K562 (cell line): ENCODE measurements around the gene IRF9. TPM values are rescaled to one million over a fixed set of nuclear protein-coding genes. Genes with fewer than 3 reads are reported as not detected.
A peak's percentile ranks its signal among the peaks of the same experiment; 100 is the strongest.

Source experiments
- NR2F6 ChIP-seq: fragments of 450-650 bp; formaldehyde crosslinking; IDR thresholded peaks from 2 replicates; pipeline ENCODE4 v1.4.0; 2020; ENCODE audit warnings: mild to moderate bottlenecking
- NR3C1 ChIP-seq: sonication (generic); formaldehyde crosslinking; IDR thresholded peaks from 2 replicates; pipeline ENCODE4 v1.8.1; 2022; ENCODE audit warnings: missing genetic modification reagents
- RHOXF2B ChIP-seq: fragments of 250-450 bp; sonication (Bioruptor Pico); conservative IDR thresholded peaks from 2 replicates; pipeline ENCODE4 v1.5.1; 2021
- RREB1 ChIP-seq: fragments of 250-450 bp; sonication (Bioruptor Pico); IDR thresholded peaks from 2 replicates; pipeline ENCODE4 v1.4.0; 2020
- SIX5 ChIP-seq, 2 experiments: IDR thresholded peaks; 2 replicates each; pipeline ENCODE4 v1.6.1; 2011; ENCODE audit warnings: low read length in 2 of 2, borderline replicate concordance in 1 of 2, low read depth in 1 of 2, mild to moderate bottlenecking in 1 of 2, moderate library complexity in 1 of 2; ENCODE audit not compliant: insufficient read depth in 1 of 2
- TAF1 ChIP-seq: IDR thresholded peaks from 2 replicates; pipeline ENCODE4 v1.6.1; 2011; ENCODE audit warnings: mild to moderate bottlenecking, low read length, moderate library complexity; ENCODE audit not compliant: insufficient read depth, control insufficient read depth, severe bottlenecking; ENCODE audit errors: extremely low read depth
- TEAD1 ChIP-seq, 2 experiments: fragments of 450-650 bp in 1 of 2; sonication (generic) in 1 of 2; formaldehyde crosslinking; IDR thresholded peaks; 2 replicates each; pipeline versions ENCODE4 v1.4.0 to v1.8.0; 2020 to 2022; ENCODE audit warnings: mild to moderate bottlenecking in 2 of 2, missing genetic modification reagents in 1 of 2
- ZNF324 ChIP-seq: fragments of 250-450 bp; sonication (Bioruptor Pico); IDR thresholded peaks from 2 replicates; pipeline ENCODE4 v1.4.0; 2020; ENCODE audit warnings: mild to moderate bottlenecking
- ZNF668 ChIP-seq: fragments of 250-450 bp; sonication (Bioruptor Pico); IDR thresholded peaks from 2 replicates; pipeline ENCODE4 v1.8.0; 2022; ENCODE audit warnings: mild to moderate bottlenecking, inconsistent platforms
- ZNF766 ChIP-seq: fragments of 200-800 bp; sonication (Bioruptor generic); conservative IDR thresholded peaks from 2 replicates; pipeline ENCODE4 v1.6.1; 2016; ENCODE audit warnings: missing genetic modification characterization, missing compliant biosample characterization
- polyA plus RNA-seq, 8 experiments: library from polyadenylated mRNA; depleted of rRNA in 4 of 8; stranded (reverse) in 5 of 8; unstranded in 3 of 8; fragments of >200 nt; fragmentation: Nextera tagmentation in 2 of 8; fragmentation: Illumina TruSeq in 1 of 8; extraction: Ambion mirVana in 2 of 8; extraction: Trizol in 1 of 8; gene quantifications; 2 replicates each; pipeline versions ENCODE4 v1.2.1 to v1.2.3, GENCODE V29; 2011 to 2014; ENCODE audit warnings: inconsistent platforms in 1 of 8, missing spikeins in 1 of 8
- total RNA-seq, 7 experiments: library from RNA; depleted of rRNA in 6 of 7; stranded (reverse); fragments of >200 nt in 6 of 7; fragmentation: Illumina TruSeq in 2 of 7; extraction: Trizol in 2 of 7; gene quantifications; 2 replicates each; pipeline versions ENCODE4 v1.2.1 to v1.2.3, GENCODE V29; 2011 to 2021; ENCODE audit warnings: low replicate concordance in 1 of 7
- TF ChIP-seq, protein P1 (sequence below): fragments of 450-650 bp; IDR thresholded peaks from 2 replicates; pipeline ENCODE4 v1.7.1; 2018; ENCODE audit warnings: mild to moderate bottlenecking, low read depth; ENCODE audit not compliant: partially characterized antibody

Gene IRF9
- total and polyA plus RNA-seq, 9 of the 15 experiments (the other 6 are each of a cell fraction or from before 2014, with no cell fraction given) = 0.79 to 14.8 (median 6.1) TPM

- no peak for TF ChIP-seq SIX5 (IDR thresholded peaks at IDR 0.05; ENCODE audit: borderline replicate concordance in 1 of 2, insufficient read depth in 1 of 2, low read depth in 1 of 2, low read length in 2 of 2)
- TF ChIP-seq, protein P1, sequence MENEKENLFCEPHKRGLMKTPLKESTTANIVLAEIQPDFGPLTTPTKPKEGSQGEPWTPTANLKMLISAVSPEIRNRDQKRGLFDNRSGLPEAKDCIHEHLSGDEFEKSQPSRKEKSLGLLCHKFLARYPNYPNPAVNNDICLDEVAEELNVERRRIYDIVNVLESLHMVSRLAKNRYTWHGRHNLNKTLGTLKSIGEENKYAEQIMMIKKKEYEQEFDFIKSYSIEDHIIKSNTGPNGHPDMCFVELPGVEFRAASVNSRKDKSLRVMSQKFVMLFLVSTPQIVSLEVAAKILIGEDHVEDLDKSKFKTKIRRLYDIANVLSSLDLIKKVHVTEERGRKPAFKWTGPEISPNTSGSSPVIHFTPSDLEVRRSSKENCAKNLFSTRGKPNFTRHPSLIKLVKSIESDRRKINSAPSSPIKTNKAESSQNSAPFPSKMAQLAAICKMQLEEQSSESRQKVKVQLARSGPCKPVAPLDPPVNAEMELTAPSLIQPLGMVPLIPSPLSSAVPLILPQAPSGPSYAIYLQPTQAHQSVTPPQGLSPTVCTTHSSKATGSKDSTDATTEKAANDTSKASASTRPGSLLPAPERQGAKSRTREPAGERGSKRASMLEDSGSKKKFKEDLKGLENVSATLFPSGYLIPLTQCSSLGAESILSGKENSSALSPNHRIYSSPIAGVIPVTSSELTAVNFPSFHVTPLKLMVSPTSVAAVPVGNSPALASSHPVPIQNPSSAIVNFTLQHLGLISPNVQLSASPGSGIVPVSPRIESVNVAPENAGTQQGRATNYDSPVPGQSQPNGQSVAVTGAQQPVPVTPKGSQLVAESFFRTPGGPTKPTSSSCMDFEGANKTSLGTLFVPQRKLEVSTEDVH = no peak
- TF ChIP-seq ZNF766 (CRISPR knock-in tag) = no peak
- no peak for TF ChIP-seq ZNF668 (CRISPR knock-in tag)
- peak; percentile 12 for TF ChIP-seq TAF1
- no peak for TF ChIP-seq NR3C1 (CRISPR knock-in tag)
- peak; percentile 33 to 41; a peak in 2 of 4 replicates for TF ChIP-seq TEAD1 (CRISPR knock-in tag; IDR thresholded peaks at IDR 0.05)
- TF ChIP-seq RREB1 (CRISPR knock-in tag) = no peak
- TF ChIP-seq RHOXF2B (CRISPR knock-in tag) = no peak
- TF ChIP-seq NR2F6 (CRISPR knock-in tag) = no peak; the same call in 1 of the 2 replicates
- TF ChIP-seq ZNF324 (CRISPR knock-in tag) = no peak
Observed at GRCh38 chr14:24160850-24161804, at the start of gene IRF9 (continued).
